ENCODE measurements around the gene ADAMTS17.

ADAMTS17 gene

GRCh38 chr15:100252779-100253417, 88.9 kb downstream of the ADAMTS17 start:
- DNase-seq (ENCODE audit: low read depth, low spot score) = no peak
- no peak overlapping the region for H3K27ac ChIP-seq

- no peak for DNase-seq (ENCODE audit: low read depth, low spot score)
- H3K27ac ChIP-seq = no peak overlapping the region
Observed at GRCh38 chr15:100252359-100252758, 89.4 kb downstream of the ADAMTS17 start.

- no peak for DNase-seq (ENCODE audit: low read depth, low spot score)
Observed at GRCh38 chr15:100250176-100250800, 91.5 kb downstream of the ADAMTS17 start.

GRCh38 chr15:100249096-100249815, 92.5 kb downstream of the ADAMTS17 start:
- DNase-seq (ENCODE audit: low read depth, low spot score) = no peak
- no peak overlapping the region for H3K27ac ChIP-seq

More at GRCh38 chr15:100250176-100250800, 91.5 kb downstream of the ADAMTS17 start:
- H3K27ac ChIP-seq = no peak overlapping the region

GRCh38 chr15:100248236-100248635, 93.5 kb downstream of the ADAMTS17 start:
- H3K27ac ChIP-seq = no peak overlapping the region
- no peak for DNase-seq (ENCODE audit: low read depth, low spot score)

- peak; percentile 45 for DNase-seq (ENCODE audit: low read depth, low spot score)
- H3K27ac ChIP-seq = no peak overlapping the region
Observed at GRCh38 chr15:100247228-100248225, 94.2 kb downstream of the ADAMTS17 start.

- no peak overlapping the region for H3K27ac ChIP-seq
- DNase-seq (ENCODE audit: low read depth, low spot score) = no peak
Observed at GRCh38 chr15:100245855-100246254, 95.9 kb downstream of the ADAMTS17 start.

- DNase-seq (ENCODE audit: low read depth, low spot score) = no peak
- H3K27ac ChIP-seq = no peak overlapping the region
Observed at GRCh38 chr15:100245487-100245820, 96.3 kb downstream of the ADAMTS17 start.

- DNase-seq (ENCODE audit: low read depth, low spot score) = no peak
- H3K27ac ChIP-seq = no peak overlapping the region
Observed at GRCh38 chr15:100244796-100245486, 96.8 kb downstream of the ADAMTS17 start.

- no peak for DNase-seq (ENCODE audit: low read depth, low spot score)
- no peak overlapping the region for H3K27ac ChIP-seq
Observed at GRCh38 chr15:100242989-100243388, 98.8 kb downstream of the ADAMTS17 start.

GRCh38 chr15:100241572-100242482, 99.9 kb downstream of the ADAMTS17 start:
- H3K27ac ChIP-seq = no peak overlapping the region
- DNase-seq (ENCODE audit: low read depth, low spot score) = peak; percentile 16

GRCh38 chr15:100236981-100237720, 104.6 kb downstream of the ADAMTS17 start:
- no peak overlapping the region for H3K27ac ChIP-seq
- DNase-seq (ENCODE audit: low read depth, low spot score) = no peak

GRCh38 chr15:100235030-100235617, 106.7 kb downstream of the ADAMTS17 start:
- no peak for DNase-seq (ENCODE audit: low read depth, low spot score)
- no peak overlapping the region for H3K27ac ChIP-seq

GRCh38 chr15:100234158-100235029, 107.4 kb downstream of the ADAMTS17 start:
- no peak for DNase-seq (ENCODE audit: low read depth, low spot score)
- H3K27ac ChIP-seq = no peak overlapping the region

GRCh38 chr15:100230784-100231183, 111.0 kb downstream of the ADAMTS17 start:
- no peak overlapping the region for H3K27ac ChIP-seq
- DNase-seq (ENCODE audit: low read depth, low spot score) = no peak

- no peak for DNase-seq (ENCODE audit: low read depth, low spot score)
- no peak overlapping the region for H3K27ac ChIP-seq
Observed at GRCh38 chr15:100229181-100230163, 112.3 kb downstream of the ADAMTS17 start.

Data from epithelial cell of prostate (primary cell).